Measurements from ENCODE around the gene NEDD9.

NEDD9 gene

GRCh38 chr6:11172501-11173327 is 59.8 kb downstream of the NEDD9 start:
- H3K4me3 ChIP-seq (ENCODE audit: low read depth, low read length): no peak overlapping the region
- CTCF ChIA-PET: interaction anchor here (0.6 to 9.8 kb wide), 21 partner anchors 8 to 401 kb away, joined by 3 to 115 read pairs (median 6); no protein-coding TSS in a partner anchor
- POLR2A ChIA-PET: no interaction called here
- TF ChIP-seq CTCF (IDR thresholded peaks at IDR 0.05; ENCODE audit: insufficient read depth, low read length, missing control alignments): peak; percentile 77
- no peak for DNase-seq (ENCODE audit: low read depth, low spot score)

GRCh38 chr6:11171952-11172351 is 60.5 kb downstream of the NEDD9 start:
- DNase-seq (ENCODE audit: low read depth, low spot score): no peak
- CTCF ChIA-PET: interaction anchor here (0.6 to 9.8 kb wide), 24 partner anchors 9 to 402 kb away, joined by 3 to 115 read pairs (median 4); no protein-coding TSS in a partner anchor
- TF ChIP-seq CTCF (IDR thresholded peaks at IDR 0.05; ENCODE audit: insufficient read depth, low read length, missing control alignments): no peak
- no peak overlapping the region for H3K4me3 ChIP-seq (ENCODE audit: low read depth, low read length)
- POLR2A ChIA-PET: no interaction called here

DNA sequence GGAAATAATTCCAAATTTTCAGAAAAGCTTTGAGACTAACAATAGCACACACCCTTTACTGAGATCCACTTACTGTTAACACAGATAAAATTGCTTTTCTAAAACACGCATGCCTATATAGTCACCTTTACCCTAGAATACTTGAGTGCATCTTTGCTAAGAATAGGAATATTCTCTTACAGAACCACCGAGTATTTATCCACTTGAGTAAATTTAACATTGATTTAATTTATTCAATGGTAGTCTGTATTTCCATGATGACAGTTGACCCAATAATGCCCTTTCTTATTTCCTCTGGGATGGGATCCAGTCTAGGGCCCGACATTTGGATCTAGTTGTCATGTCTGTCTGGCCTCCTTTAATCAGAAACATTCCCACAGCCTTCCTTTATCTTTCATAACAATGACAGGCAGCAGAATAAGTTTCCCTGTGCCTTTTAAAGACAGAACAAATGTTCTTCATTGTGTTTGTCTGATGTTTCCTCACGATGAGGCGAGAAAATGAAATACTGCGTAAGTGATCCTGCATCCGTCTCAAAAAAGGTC is 64.3 kb downstream of the NEDD9 start:
- H3K4me3 ChIP-seq (ENCODE audit: low read depth, low read length): no peak overlapping the region
- no peak for DNase-seq (ENCODE audit: low read depth, low spot score)
- ChIA-PET POLR2A (no interaction called here), CTCF (interaction anchor here (1.1 to 9.8 kb wide), 4 partner anchors 16 to 330 kb away, joined by 3 to 115 read pairs (median 4); no protein-coding TSS in a partner anchor)
- no peak for TF ChIP-seq CTCF (IDR thresholded peaks at IDR 0.05; ENCODE audit: insufficient read depth, low read length, missing control alignments)

DNA sequence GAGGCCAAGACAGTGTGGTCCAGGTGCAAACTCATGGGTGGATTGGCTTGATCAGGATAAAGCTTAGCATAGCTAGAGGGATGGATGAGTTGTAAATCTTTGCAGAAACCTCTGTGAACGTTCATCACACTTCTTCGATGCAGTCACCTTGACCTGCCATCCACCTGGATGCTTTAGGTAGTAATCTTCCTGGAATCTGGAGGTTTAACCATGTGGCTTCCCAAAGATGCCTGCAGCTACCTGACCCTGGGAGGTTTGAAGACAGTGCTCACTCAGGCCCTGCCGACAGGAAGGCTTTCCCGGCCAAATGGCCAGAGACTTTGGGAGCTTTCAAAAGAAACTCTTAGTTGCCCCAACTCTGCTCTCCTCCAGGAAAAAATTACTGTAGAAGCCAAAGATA is 65.5 kb downstream of the NEDD9 start:
- POLR2A ChIA-PET: no interaction called here
- CTCF ChIA-PET: interaction anchor here (0.7 to 9.8 kb wide), 7 partner anchors 10 to 331 kb away, joined by 3 to 115 read pairs (median 3); no protein-coding TSS in a partner anchor
- H3K4me3 ChIP-seq (ENCODE audit: low read depth, low read length): no peak overlapping the region
- DNase-seq (ENCODE audit: low read depth, low spot score): no peak
- no peak for TF ChIP-seq CTCF (IDR thresholded peaks at IDR 0.05; ENCODE audit: insufficient read depth, low read length, missing control alignments)

- no peak for TF ChIP-seq CTCF (IDR thresholded peaks at IDR 0.05; ENCODE audit: insufficient read depth, low read length, missing control alignments)
- POLR2A ChIA-PET: no interaction called here
- H3K4me3 ChIP-seq (ENCODE audit: low read depth, low read length): no peak overlapping the region
- CTCF ChIA-PET: interaction anchor here (0.7 to 1.8 kb wide), 2 partner anchors 94 to 331 kb away, joined by 3 to 5 read pairs; no protein-coding TSS in a partner anchor
- DNase-seq (ENCODE audit: low read depth, low spot score): no peak
Observed at GRCh38 chr6:11164717-11165646, 67.5 kb downstream of the NEDD9 start.

Measured in AG04449 (cell line).